CD4-positive, alpha-beta T cell treated with Interferon alpha-2 for 1 hour (primary cell): ENCODE results near the gene RIN3.
A peak's percentile ranks its signal among the peaks of the same experiment; 100 is the strongest.

Source experiments
- DNase-seq, 2 donors: peaks; one replicate each; pipeline ENCODE4 v3.0.0-alpha.2; 2020 to 2022

The RIN3 gene, protein sequence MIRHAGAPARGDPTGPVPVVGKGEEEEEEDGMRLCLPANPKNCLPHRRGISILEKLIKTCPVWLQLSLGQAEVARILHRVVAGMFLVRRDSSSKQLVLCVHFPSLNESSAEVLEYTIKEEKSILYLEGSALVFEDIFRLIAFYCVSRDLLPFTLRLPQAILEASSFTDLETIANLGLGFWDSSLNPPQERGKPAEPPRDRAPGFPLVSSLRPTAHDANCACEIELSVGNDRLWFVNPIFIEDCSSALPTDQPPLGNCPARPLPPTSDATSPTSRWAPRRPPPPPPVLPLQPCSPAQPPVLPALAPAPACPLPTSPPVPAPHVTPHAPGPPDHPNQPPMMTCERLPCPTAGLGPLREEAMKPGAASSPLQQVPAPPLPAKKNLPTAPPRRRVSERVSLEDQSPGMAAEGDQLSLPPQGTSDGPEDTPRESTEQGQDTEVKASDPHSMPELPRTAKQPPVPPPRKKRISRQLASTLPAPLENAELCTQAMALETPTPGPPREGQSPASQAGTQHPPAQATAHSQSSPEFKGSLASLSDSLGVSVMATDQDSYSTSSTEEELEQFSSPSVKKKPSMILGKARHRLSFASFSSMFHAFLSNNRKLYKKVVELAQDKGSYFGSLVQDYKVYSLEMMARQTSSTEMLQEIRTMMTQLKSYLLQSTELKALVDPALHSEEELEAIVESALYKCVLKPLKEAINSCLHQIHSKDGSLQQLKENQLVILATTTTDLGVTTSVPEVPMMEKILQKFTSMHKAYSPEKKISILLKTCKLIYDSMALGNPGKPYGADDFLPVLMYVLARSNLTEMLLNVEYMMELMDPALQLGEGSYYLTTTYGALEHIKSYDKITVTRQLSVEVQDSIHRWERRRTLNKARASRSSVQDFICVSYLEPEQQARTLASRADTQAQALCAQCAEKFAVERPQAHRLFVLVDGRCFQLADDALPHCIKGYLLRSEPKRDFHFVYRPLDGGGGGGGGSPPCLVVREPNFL

DNA sequence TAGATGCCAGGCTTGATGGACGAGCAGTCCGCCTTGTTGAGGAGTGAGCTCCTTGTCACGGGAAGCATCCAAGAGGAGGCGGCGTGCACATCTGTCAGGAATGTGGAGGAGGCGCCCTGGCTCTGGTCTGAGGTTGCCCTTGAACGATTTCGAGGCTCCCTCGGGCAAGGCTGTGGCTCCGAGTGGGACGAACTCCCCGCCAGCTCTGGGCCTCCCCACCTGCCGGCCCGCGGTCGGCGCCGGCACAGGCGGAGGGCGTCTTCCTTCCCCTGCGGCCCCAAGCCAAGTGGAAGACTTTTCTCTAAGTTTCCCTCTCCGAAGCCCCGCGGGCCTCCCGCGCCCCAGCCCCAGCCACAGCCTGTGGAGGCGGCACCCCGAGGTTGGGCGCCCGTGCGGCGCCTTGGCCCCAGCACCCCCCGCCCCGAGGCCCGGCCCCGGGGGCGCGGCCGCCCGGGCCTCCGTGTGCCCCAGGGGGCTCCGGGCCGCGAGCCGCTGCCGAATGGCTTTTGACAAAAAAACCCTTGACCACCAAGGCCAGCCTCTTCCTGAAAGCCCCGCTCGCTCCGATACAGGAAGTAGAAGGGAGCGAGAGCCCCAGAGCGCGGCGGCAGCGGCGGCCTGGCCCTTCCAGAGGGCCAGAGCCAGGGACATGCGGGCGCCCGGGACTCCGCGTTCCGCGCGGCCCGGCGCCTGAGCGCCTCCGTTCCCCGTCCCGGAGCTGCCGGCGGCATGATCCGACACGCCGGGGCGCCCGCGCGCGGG is at the start of gene RIN3:
TSS of gene RIN3 (plus strand) at position 578 of the 762 bp plus-strand sequence. CDS start at position 730, 152 bp downstream.
- DNase-seq: peak; percentile 53 to 55

DNA sequence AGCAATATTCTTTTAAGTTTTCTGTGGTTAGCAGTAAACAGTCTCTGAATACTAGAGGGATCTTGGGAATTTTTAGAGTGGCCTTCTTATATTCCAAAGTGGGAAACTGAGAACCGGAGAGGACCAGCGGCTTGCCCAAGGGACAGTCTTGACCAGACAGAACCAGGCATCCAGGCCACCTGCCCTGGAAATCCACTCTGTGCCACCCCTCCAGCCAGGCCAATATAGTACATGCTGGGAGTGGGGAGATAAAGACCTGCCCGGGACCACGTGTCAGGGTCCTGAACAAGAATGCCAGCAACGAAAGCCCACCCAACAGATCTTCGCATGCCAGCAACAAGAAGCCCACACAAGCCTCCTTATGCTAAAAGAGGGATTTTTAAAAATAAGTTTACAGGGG is 49.4 kb upstream of the RIN3 start:
- no peak for DNase-seq

DNA sequence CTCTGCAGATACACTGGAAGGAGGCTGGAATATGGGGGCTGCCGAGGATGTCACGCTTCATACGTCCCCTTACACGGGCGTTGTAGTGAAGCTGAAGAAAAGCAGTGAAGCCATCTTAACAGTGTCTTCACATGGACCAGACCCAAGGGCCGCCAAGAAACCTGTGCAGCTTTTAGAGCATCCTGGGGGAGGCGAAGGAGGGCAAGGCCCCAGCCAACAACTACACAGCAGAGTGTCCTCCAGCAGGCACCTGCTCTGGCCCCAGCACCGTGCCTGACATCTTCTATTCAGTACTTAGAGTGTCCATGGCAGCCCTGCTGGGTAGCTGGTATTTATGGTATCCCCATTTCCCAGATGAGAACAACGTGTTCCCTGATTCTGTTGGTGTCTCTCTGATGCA is 48.9 kb upstream of the RIN3 start:
- DNase-seq: no peak

DNA sequence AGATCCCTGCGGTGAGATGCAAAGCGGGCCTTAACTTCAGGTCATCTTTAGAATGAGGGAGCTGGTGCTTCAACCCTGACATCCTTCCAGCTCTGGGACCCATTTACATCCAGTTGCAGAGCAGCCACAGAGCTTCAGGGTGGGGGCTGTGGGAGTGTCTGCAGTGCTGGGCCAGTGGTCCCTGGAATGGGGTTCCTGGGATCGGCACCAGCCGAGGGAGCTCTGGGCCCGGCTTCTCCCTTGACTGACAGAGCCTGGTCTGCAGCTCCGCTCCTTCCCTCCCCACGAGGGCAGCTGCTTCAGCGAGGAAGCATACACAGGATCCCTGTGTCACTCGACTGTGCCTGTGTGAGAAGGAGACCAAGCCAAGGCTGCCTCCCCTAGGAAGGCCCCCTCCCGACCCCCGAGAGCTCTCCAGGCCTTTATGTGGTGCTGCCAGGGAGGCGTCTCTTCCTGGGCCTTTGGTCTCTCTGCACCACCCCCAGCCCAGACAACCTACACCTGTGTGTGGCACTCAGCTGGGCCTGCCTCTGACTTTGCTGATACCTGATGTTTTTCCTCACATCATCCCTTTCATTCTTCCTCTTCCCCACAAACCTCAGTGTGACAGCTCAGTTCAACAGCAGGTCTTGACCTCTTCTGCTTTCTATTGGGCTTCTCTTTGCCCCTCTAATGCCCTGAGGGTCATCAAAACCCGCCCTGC is 48.1 kb upstream of the RIN3 start:
- DNase-seq: no peak

DNA sequence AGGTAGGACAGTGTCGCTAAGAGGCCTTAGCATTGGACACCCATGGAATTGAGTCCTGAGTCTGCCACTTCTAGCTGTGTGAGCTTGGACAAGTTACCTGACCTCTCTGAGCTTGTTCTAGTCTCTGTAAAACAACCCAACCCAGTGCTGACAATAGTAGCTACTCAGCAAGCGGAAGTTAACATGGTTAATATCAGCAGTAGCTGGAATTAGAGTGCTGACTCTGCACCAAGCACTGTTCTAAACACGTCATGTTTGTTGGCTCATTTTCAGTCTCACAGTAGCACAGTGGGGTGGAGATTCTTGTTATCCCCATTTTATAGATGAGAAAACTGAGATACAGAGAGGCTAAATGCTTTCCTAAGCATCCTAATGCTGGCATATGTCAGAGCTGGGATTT is 47.5 kb upstream of the RIN3 start:
- no peak for DNase-seq

DNA sequence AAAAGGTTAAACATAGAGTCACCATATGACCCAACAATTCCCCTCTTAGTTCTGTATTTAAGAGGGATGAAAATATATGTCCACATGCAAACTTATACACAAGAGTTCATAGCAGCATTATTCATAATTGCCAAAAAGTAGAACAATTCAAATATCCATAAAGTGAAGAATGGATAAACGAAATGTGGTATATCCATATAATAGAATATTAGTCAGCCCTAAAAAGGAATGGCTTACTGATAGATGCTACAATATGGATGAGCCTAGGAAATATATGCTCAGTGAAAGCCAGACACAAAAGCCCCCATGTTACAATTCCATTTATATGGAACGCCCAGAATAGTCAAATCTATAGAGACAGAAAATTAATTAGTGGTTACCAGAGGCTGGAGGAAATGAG is 44.1 kb upstream of the RIN3 start:
- no peak for DNase-seq

DNA sequence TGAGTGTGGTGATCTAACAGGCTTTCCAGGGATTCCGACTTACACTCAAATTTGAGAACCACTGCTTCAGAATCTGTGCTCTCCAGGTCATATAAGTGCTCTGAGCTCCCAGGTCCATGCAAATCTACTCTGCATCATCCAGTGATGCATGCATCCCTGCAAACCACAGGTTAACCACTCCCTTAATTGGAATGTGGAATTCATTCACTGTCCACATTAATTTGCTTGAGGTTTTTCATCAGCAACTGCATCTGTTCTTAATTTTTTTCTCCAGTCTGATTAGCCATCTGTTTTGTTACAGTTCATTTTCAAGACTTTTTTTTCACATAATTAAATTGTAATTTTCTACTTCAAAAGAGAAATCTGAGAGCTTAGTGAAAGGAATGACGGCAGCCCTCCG is 43.4 kb upstream of the RIN3 start:
- no peak for DNase-seq

DNA sequence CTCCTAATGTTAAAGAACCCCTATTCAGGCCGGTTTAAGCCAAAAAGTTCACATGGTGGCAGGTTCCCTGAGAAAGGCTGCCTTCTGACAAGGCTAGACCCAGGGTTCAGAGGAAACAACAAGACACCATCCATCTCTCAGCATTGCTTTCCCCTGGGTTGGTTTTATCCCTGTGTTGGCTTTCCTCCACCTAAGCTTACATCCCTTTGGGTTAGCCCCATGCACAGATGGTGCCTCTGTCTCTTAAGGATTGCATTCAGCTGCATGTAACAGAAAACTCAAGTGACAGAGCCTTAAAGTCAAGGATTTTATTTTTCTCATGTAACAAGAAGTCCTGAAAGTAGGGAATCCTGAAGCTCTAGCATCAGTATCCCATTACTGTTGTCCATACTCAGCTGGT is 42.8 kb upstream of the RIN3 start:
- DNase-seq: no peak

DNA sequence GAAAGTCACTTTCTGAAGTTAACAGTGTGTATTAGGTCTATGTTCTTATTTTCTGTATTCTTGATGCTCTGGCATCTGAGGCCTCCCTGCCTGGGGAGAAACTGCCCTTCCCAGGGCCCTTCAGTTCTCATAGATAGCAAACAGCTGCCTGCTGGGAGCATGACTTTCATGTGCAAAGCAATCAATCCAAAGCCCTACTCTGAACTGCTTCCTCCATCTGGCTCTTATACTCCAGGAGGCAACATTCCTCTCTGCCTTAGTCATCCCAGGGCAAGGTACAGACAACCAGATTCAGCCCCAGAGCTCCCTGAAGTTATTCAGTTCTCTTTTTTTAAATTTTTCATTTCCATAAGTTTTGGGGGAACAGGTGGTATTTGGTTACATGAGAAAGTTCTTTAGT is 41.7 kb upstream of the RIN3 start:
- DNase-seq: no peak

DNA sequence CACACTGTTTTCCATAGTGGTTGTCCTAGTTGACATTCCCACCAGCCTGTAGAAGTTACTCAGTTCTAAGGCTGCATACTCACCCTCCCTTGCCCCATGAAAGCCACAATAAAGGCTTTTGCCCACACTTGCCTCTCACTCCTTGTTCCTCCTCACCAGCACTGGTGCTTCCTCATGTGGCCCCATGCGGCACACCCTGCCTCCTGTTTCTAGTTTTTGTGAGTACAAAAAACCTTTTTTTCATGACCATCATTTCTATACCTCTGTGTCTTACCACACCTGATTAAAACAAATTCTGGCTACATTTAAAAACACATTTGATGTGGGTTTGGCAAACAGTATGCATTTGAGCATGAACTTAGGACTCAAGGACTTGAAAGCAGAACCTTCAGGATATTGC is 40.7 kb upstream of the RIN3 start:
- DNase-seq: no peak

DNA sequence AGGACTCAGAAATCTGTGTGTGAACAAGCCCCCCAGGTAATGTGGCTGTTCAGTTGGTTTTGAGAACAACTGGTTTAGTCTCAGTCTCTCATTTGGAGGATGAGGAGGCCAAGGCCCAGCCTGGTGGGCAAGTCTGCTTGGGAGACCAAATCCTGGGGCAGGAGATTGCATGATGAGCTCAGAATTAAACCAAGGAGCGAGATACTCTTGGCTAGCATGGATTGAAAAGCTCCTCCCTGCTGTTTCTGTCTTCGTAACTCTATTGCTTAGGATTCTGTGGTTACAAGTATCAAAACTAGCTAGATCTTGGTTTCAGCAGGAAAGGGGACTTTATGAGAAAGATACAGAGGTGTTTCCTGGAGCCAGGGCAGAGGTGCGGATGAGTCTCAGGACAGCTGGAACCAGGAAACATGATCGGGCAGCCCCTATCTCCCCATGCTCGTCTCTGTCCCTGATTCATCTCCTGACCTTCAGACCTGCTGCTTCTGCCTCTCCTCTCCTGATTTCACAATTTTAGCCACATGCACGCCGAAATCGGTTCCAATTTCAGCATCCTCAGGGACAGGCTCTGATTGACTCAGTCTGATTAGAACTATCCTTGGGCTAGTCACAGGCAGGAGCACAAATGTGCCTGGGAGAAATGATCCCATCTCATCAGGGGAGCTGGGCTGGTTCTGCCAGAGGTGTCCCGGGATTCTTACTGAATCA is 40.2 kb upstream of the RIN3 start:
- DNase-seq: no peak

DNA sequence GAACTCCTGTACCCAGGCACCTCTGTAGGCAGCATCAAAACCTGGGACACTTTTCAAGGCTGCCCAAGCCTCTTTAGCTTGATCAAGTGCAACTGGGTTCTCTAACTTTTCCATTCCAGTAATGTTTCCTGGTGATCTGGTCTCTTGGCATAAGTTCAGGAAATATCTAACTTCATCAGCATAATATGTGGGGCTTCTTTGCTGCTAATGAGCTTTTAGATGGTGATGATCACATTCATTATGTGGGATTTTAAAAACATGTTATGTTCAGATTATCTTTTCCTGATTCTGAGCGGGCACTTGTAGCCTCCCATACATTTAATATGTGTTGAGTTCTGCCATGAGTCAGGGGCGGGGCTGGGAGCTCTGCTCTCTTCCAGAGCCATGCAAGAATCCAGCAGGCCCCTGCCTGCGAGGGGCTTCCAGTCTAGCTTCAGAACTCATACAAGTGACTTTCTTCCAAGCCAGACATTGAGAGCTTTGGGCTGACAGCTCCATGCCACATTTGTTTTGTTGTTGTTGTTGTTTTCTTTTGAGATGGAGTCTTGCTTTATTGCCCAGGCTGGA is 39.5 kb upstream of the RIN3 start:
- DNase-seq: no peak

DNA sequence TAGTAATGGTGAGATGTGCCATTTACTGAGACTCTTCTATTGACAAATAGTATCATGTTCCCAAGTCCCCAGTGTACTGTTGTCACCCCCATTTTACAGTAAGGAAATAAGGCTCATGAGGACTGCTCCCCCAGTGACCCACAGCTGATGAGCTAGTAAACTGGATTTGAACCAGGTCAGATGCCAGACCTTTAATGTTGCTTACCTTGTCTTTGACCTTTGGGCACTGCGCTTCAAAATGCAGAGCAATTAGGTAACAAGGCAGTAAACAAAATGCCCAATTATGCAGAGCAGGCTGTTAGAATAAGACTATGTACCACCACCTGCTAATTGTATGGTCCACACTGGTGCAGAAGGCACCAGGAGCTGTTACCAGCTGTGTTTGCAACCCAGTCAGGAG is 38.5 kb upstream of the RIN3 start:
- no peak for DNase-seq

DNA sequence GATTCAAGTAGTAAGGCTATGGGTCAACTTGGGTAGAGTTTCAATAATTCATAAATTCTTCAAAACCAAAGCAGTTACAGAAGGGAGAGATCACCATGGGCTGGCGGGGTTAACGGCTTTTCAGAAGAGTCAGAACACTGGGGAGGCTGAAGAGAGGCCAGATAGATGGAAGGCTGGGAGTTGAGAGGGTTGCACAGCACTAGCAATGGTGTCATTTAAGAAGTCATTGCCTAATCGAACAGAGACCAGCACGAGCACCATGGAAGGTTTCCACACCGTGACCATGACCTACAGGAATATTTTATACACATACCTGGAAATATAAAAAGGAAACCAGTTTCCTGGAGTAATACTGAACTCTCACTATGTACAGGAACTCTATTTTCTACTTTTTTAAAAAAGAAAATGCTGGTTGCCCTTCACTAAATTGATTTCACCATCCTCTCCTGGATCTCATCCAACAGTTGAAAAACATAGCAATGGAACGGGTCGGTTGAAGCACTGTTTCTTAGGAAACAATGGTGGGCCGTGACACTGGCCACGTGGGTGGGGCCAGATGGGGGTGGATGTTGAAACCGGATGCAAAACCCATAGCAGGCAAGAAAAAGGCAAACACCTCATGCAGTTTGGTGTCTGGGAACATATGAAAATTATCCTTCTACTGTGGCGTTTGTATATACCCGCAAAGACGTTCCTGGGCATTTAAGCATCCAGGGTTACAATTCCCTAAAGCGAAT is 38.0 kb upstream of the RIN3 start:
- DNase-seq: peak in 1 of 2 donors; percentile 25

DNA sequence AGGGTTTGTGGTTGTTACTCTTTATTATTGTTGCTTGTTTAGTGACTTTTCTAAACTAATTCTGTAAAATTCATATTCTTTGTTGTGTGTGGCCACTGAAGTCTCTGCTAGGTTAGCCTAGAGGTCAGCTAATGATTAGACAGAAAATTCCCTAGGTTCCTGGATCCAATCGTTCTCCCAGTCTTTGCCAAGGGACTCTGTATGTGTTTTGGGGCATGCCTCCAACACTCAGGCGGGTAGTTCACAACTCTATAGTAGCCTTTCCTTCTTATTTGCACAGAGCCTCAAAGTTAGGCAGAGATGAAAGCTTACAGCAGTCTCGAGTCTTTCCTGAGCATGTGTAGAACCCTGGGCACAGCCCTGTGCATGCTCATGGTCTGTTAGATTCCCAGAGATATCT is 32.7 kb upstream of the RIN3 start:
- DNase-seq: no peak

DNA sequence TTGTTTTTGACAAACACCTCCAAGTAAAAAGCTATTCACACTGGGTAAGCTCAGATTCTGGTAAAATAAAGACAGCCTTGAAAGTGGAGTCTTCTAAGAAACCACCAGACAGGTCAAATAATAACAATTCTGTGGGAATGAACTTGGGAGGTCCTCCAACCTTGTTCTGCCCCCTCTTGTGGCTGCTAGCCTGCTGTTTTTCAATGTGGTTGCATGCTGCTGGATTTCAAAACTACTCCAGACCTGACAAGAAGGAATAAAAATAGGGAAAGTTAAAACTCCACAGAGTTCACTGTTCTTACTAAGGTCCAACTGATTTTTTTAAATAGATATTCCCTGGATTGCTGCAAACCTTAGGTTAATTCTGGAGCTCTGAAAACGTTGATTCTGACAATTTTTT is 32.2 kb upstream of the RIN3 start:
- DNase-seq: no peak

DNA sequence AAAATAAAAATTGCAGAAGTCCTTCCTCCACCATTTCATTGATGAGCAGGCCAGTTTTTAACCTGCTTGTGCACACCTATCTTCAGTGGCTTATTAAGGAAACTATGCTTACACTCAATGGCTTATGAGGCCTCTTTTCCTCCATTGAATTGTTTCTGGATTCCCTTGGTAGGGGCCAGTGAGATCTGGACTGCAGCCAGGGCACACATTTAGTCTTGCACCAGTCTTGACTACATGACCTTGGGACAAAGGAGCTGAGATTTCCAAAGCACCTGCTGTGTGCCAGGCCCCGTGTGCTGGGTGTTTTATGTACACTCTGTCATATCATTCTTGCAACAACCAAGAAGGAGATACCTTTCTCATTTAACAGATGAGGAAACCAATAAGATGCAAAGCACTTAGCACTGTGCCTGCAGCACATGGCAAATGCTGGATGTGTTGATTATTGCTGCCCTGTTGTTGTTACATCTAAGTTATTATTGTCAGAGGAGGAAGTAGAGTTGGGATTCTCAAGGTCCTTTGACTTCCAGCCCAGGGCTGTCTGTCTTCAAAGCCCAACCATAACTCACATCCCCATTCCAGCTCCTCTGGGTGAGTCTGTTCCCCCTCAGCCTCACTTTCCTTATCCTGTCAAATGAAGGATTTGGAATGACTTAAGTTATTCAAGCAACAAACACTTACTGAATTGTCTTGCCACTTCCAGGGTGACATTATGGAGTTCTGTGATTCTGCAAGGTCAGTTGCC is 31.6 kb upstream of the RIN3 start:
- DNase-seq: no peak

DNA sequence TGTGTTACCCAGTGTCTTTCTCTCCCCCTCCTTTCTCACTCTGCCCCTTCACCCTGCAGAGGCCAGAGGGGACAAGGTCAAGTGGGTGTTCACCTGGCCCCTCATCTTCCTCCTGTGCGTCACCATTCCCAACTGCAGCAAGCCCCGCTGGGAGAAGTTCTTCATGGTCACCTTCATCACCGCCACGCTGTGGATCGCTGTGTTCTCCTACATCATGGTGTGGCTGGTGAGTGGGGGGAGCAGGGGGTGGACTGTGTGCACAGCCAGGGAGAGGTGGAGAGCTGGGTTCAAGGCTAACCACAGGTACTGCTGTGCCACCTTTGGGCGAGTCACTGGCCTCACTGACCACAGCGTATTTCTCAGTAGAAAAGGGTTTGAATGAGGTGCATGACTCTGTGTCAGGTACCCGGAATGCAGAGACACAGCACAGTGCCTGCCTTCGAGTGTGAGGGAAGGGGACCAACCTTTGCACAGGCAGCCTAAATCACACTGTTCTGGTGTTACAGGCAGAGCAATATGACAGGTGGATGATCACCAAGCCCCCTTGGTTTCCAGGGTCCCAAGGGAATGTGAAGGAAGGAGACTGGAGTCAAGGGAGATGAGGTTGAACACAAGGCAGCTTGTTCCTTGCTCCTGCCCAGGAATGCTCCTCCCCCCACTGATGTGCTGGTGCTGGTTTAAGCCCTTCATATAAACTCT is 30.8 kb upstream of the RIN3 start:
- DNase-seq: no peak

DNA sequence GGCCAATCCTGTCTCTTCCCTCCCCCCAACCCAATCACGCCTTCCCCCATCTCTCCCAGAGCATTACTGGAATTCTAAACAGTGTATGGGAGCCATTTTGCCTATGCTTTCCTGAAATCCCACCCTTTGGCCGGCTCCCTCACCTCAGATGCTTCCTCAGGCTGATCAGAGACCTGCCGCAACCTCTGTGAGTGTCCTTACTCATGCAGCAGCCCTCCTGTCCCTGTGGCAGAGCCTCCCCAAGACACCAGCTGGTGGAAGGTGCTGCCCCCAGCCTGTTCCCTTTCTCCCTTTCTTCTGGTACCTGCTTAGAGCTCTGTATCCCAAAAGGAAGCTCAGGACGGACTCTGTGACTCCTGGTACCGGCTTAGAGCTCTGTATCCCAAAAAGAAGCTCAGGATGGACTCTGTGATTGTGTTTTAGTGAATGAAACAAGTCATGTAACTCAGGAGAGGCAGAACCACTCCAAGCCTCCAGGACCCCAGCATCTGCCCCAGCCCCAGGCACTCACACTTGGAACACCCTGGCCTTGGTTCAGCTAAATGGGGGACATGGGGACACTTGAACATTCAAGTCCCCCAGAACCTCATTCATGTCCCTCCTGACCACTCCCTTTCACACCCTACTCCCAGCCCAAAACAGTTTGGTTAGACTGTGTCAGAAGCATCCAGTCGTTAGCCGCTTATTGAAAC is 29.3 kb upstream of the RIN3 start:
- DNase-seq: no peak
